HEK293T (cell line): ENCODE data around the gene CNOT11.
"Not testable (repeated sequence)": the region's sequence is repeated elsewhere in the genome, so short reads cannot be mapped to it uniquely, and the experiment has no call there.

ENCODE experiments used
- CTCF ChIA-PET: fragments of 350-600 bp; formaldehyde crosslinking; extraction: SDS; loops from one replicate; lab custom pipeline; 2021; ENCODE audit warnings: antibody characterized with exemption, inconsistent platforms; lab: Yijun Ruan, JAX
- POLR2A ChIA-PET: fragments of 350-600 bp; formaldehyde crosslinking; extraction: SDS; loops from one replicate; lab custom pipeline; 2020; ENCODE audit warnings: antibody characterized with exemption, inconsistent platforms; lab: Yijun Ruan, JAX
- DNase-seq: peaks from one replicate; pipeline ENCODE4 v3.0.0; 2012; ENCODE audit warnings: mixed read lengths; ENCODE audit errors: extremely low spot score
- ARNT ChIP-seq: fragments of 450-650 bp; IDR thresholded peaks from 2 replicates; pipeline ENCODE4 v1.6.1; 2017; ENCODE audit warnings: mild to moderate bottlenecking
- BHLHE40 ChIP-seq: fragments of 450-650 bp; IDR thresholded peaks from 2 replicates; pipeline ENCODE4 v1.6.1; 2016; ENCODE audit warnings: mild to moderate bottlenecking, moderate library complexity, borderline replicate concordance
- CTBP1 ChIP-seq: fragments of 450-650 bp; IDR thresholded peaks from 2 replicates; pipeline ENCODE4 v1.6.1; 2016; ENCODE audit warnings: borderline replicate concordance
- ELF4 ChIP-seq: fragments of 450-650 bp; IDR thresholded peaks from 2 replicates; pipeline ENCODE4 v1.6.1; 2017; ENCODE audit warnings: antibody characterized with exemption
- FOXA1 ChIP-seq: fragments of 450-650 bp; IDR thresholded peaks from 2 replicates; pipeline ENCODE4 v1.6.1; 2016; ENCODE audit warnings: mild to moderate bottlenecking
- FOXM1 ChIP-seq: fragments of 450-650 bp; IDR thresholded peaks from 2 replicates; pipeline ENCODE4 v1.6.1; 2017; ENCODE audit warnings: mild to moderate bottlenecking, borderline replicate concordance
- HDGF ChIP-seq: fragments of 450-650 bp; IDR thresholded peaks from 2 replicates; pipeline ENCODE4 v1.6.1; 2017; ENCODE audit warnings: antibody characterized with exemption, borderline replicate concordance
- L3MBTL2 ChIP-seq: fragments of 450-650 bp; conservative IDR thresholded peaks from 2 replicates; pipeline ENCODE4 v1.6.1; 2016; ENCODE audit warnings: mild to moderate bottlenecking
- LEF1 ChIP-seq: fragments of 450-650 bp; IDR thresholded peaks from 2 replicates; pipeline ENCODE4 v1.6.1; 2017; ENCODE audit warnings: mild to moderate bottlenecking, borderline replicate concordance
- NFRKB ChIP-seq: fragments of 450-650 bp; IDR thresholded peaks from 2 replicates; pipeline ENCODE4 v1.6.1; 2016; ENCODE audit warnings: mild to moderate bottlenecking, moderate library complexity
- SP1 ChIP-seq: fragments of 450-650 bp; IDR thresholded peaks from 2 replicates; pipeline ENCODE4 v1.6.1; 2017
- SUZ12 ChIP-seq: fragments of 450-650 bp; IDR thresholded peaks from 2 replicates; pipeline ENCODE4 v1.6.1; 2016; ENCODE audit warnings: mild to moderate bottlenecking
- TARDBP ChIP-seq: fragments of 450-650 bp; IDR thresholded peaks from 2 replicates; pipeline ENCODE4 v1.6.1; 2016
- ZNF384 ChIP-seq: fragments of 450-650 bp; IDR thresholded peaks from 2 replicates; pipeline ENCODE4 v1.6.1; 2016
- TF ChIP-seq, protein P1 (sequence below): fragments of 450-650 bp; IDR thresholded peaks from 2 replicates; pipeline ENCODE4 v1.6.1; 2016

The CNOT11 gene

DNA sequence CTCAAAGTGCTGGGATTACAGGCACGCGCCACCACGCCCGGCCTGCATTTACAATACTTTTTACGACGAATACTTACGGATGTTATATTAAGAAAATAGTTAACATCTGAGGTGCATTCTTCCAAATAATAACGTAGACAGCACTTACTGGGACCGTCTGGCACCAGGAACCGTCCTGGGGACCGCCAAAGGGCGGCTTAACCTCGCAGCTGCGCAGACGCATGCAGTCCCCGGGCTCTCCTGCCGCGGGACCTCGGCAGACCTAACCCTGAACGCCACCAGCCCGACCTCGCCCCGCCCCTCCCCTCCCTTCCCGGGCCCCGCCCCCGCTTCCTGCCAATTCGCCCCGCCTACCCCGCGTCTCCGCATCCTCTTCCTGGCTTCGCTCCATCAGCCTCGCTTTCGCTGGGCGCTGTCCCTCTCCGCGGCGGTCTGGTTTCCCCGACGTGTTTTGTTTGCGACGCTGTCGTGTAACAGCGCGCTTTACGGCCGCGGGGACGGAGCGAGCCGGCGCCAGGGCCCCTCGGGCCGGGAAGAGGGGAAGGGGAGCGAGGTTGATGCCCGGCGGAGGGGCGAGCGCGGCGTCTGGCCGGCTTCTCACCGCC is at the start of gene CNOT11:
CNOT11 (plus strand) TSS at position 479 of the 605 bp plus-strand sequence; CDS start at position 558, 79 bp downstream.
- TF ChIP-seq FOXA1 = no peak
- TF ChIP-seq HDGF = no peak
- no peak for TF ChIP-seq SUZ12
- TF ChIP-seq CTBP1 = no peak
- TF ChIP-seq, protein P1, sequence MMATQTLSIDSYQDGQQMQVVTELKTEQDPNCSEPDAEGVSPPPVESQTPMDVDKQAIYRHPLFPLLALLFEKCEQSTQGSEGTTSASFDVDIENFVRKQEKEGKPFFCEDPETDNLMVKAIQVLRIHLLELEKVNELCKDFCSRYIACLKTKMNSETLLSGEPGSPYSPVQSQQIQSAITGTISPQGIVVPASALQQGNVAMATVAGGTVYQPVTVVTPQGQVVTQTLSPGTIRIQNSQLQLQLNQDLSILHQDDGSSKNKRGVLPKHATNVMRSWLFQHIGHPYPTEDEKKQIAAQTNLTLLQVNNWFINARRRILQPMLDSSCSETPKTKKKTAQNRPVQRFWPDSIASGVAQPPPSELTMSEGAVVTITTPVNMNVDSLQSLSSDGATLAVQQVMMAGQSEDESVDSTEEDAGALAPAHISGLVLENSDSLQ = peak; percentile 58
- TF ChIP-seq SP1 = no peak
- TF ChIP-seq ARNT = no peak
- TF ChIP-seq TARDBP = no peak
- no peak for TF ChIP-seq BHLHE40
- no peak for TF ChIP-seq ZNF384
- no peak for TF ChIP-seq LEF1
- TF ChIP-seq ELF4 = peak; percentile 52; the same call in 1 of the 2 replicates
- peak; percentile 82 for TF ChIP-seq L3MBTL2
- TF ChIP-seq NFRKB = no peak
- ChIA-PET CTCF (interaction anchor here (0.6 to 1.3 kb wide), 2 partner anchors 11 to 146 kb away, joined by 3 to 7 read pairs; no protein-coding TSS in a partner anchor), POLR2A (interaction anchor here (0.6 to 2.2 kb wide), 22 partner anchors 10 to 250 kb away, joined by 3 to 17 read pairs (median 3); partner anchors contain the start of genes RNF149, RPL31 and TBC1D8)
- peak; percentile 97 for DNase-seq

DNA sequence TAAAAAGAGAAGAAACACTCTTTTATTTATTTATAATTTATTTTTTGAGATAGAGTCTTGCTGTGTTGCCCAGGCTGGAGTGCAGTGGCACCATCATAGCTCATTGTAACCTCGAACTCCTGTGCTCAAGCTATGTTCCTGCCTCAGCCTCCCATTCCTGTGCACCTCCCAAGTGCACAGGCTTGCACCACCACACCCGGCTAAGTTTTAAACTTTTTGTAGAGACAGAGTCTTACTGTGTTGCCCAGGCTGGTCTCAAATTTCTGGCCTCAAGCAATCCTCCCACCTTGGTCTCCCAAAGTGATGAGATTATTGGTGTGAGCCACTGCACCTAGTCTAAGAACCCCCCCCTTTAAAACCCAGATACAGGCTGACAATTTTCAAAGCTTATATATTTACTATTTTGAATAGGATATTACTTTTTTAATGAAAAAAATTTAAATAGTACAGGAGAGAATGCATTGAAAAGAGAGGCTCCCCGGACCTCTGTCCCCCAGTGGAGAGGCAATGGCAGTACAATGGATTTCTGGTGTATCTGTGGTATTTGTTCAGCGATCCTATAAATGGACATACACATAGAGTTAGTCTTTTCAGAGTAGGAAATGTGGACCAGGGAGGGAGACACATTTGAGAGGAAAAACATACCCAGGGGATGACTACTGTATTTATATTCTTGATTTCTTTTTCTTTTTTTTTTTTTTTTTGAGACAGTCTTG is 48.1 kb upstream of the CNOT11 start:
- TF ChIP-seq SUZ12 (no peak), HDGF (no peak), ARNT (no peak), NFRKB (no peak), CTBP1 (no peak), TARDBP (no peak), LEF1 (no peak), FOXA1 (no peak), ZNF384 (no peak), L3MBTL2 (no peak), BHLHE40 (no peak)
- TF ChIP-seq, protein P1 = no peak
- CTCF ChIA-PET = interaction anchor here (1.1 to 3.5 kb wide), 7 partner anchors 9 to 195 kb away, joined by 3 to 21 read pairs (median 4); no protein-coding TSS in a partner anchor
- POLR2A ChIA-PET = interaction anchor here (1.1 to 1.2 kb wide), 2 partner anchors 54 to 203 kb away, joined by 3 to 7 read pairs; partner anchors contain the start of genes RPL31 and TBC1D8
- no peak for DNase-seq

DNA sequence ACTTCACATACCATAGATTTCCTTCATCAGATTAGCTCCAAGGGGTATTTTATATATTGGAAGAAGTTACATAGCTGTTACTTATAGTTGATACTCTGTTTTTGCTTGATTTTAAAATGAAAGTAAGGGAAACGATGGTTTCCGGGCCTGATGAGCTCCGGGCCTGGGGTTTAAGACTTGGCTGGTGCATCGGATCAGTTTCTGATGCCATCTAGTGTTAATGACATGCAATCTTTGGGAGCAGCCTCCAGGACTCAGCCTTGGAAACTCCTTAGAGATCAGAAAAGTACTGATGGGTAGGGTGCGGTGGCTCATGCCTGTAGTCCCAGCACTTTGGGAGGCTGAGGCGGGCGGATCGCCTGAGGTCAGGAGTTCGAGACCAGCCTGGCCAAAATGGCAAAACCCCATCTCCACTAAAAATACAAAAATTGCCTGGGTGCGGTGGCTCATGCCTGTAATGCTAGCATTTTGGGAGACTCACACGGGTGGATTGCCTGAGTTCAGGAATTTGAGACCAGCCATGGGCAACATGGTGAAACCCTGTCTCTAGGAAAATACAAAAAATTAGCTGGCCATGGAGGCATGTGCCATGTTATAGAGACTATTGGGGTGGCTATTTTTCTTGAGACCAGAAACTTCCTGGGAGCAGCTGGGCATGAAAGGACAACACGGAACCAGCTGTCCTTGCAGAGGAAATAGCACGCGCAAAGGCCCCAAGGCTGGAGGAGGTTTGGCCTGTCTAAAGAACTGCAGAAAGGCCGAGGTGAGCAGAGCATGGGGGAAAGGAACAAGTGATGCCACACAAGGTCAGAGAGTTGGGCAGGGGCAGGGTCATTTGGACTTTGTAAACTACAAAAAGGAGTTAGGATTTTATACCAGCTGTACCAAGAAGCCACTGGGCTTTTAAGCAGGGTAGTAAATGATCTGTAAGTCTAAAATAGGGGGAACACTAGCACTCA is 46.9 kb upstream of the CNOT11 start:
- DNase-seq = peak; percentile 77
- ChIA-PET POLR2A (interaction anchor here (0.7 to 1.2 kb wide), 5 partner anchors 21 to 204 kb away, joined by 3 to 7 read pairs (median 3); partner anchors contain the start of genes RPL31 and TBC1D8), CTCF (interaction anchor here (0.6 to 3.5 kb wide), 19 partner anchors 9 to 652 kb away, joined by 3 to 21 read pairs (median 4); no protein-coding TSS in a partner anchor)
- no peak for TF ChIP-seq L3MBTL2
- no peak for TF ChIP-seq ZNF384
- TF ChIP-seq HDGF = no peak
- TF ChIP-seq, protein P1 = no peak
- no peak for TF ChIP-seq FOXA1
- TF ChIP-seq BHLHE40 = no peak
- TF ChIP-seq FOXM1 = no peak
- no peak for TF ChIP-seq ELF4
- TF ChIP-seq SP1 = no peak
- TF ChIP-seq NFRKB = no peak
- TF ChIP-seq LEF1 = no peak

DNA sequence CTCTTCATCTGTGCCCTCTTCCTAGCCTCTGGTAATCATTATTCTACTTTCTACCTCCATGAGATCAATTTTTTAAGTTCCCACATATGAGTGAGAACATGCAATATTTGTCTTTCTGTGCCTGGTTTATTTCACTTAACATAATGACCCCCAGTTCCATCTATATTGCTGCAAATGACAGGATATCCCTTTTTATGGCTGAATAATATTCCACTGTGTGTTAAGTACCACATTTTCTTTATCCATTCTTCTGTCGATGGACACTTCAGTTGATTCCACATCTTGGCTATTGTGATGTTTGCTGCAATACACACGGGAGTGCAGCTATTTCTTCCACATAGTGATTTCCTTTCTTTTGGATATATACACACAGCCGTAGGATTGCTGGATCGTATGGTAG is 43.9 kb upstream of the CNOT11 start:
- no peak for DNase-seq
- TF ChIP-seq FOXM1 (no peak), BHLHE40 (no peak)
- CTCF ChIA-PET = no interaction called here
- POLR2A ChIA-PET = no interaction called here

DNA sequence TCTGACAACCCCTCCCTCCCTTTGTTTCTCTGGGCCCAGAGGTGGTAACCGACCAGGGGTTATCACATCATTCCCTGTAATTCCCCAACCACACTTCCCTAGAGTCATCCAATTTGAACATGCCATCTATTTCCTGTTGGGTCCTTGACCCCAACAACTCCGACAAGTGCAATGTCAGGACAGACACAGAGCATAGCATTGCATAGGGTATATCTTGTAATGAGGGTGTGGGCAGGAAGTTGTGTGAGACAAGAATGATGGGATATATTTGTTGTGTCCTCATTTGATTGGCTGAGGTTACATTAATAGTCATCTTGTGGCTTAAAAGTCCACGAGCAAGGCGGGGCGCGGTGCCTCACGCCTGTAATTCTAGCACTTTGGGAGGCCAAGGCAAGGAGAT is 33.4 kb upstream of the CNOT11 start:
- TF ChIP-seq, protein P1 = no peak
- TF ChIP-seq ELF4 = no peak
- TF ChIP-seq L3MBTL2 = no peak
- no peak for TF ChIP-seq ARNT
- TF ChIP-seq HDGF = no peak
- no peak for TF ChIP-seq TARDBP
- no peak for TF ChIP-seq FOXA1
- TF ChIP-seq BHLHE40 = no peak
- TF ChIP-seq LEF1 = no peak
- TF ChIP-seq FOXM1 = no peak
- no peak for TF ChIP-seq SUZ12
- TF ChIP-seq ZNF384 = no peak
- CTCF ChIA-PET = no interaction called here
- DNase-seq = no peak
- POLR2A ChIA-PET = no interaction called here

DNA sequence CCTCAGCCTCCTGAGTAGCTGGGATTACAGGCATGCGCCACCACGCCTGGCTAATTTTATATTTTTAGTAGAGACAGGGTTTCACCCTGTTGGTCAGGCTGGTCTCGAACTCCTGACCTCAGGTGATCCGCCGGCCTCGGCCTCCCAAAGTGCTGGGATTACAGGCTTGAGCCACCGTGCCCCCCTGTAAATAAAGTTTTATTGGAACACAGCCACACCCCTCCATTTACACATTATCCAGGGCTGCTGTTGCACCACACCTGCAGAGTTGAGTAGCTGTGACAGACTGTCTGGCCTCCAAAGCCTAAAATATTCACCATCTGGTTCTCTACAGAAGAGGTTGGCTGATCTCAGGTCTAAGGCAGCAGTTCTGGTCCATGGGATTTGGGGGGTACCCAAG is 32.6 kb upstream of the CNOT11 start:
- DNase-seq, POLR2A ChIA-PET, CTCF ChIA-PET: not testable (repeated sequence)
